CD4-positive, alpha-beta T cell treated with Interleukin-4 for 4 hours (primary cell): ENCODE measurements around the gene GINS2.

Experiments used
- DNase-seq: peaks from one replicate; pipeline ENCODE4 v3.0.0-alpha.2; 2020

GINS2 gene

GRCh38 chr16:85637808-85638647, 50.7 kb downstream of the GINS2 start:
- DNase-seq, result no peak

GRCh38 chr16:85637061-85637807, 51.5 kb downstream of the GINS2 start:
- no peak for DNase-seq

GRCh38 chr16:85636234-85636812, 52.4 kb downstream of the GINS2 start:
- DNase-seq, result no peak

- no peak for DNase-seq
Measured at GRCh38 chr16:85635545-85636140, 53.1 kb downstream of the GINS2 start.

GRCh38 chr16:85634747-85635544, 53.8 kb downstream of the GINS2 start:
- no peak for DNase-seq

GRCh38 chr16:85633888-85634287, 54.9 kb downstream of the GINS2 start:
- no peak for DNase-seq

- no peak for DNase-seq
Measured at GRCh38 chr16:85633438-85633743, 55.4 kb downstream of the GINS2 start.

- no peak for DNase-seq
Measured at GRCh38 chr16:85632709-85633437, 55.9 kb downstream of the GINS2 start.

GRCh38 chr16:85631802-85632393, 56.9 kb downstream of the GINS2 start:
- DNase-seq, result no peak

GRCh38 chr16:85631230-85631629, 57.5 kb downstream of the GINS2 start:
- DNase-seq, result no peak

GRCh38 chr16:85629853-85630252, 58.9 kb downstream of the GINS2 start:
- DNase-seq, result no peak

GRCh38 chr16:85629326-85629725, 59.4 kb downstream of the GINS2 start:
- DNase-seq, result no peak

GRCh38 chr16:85628645-85629044, 60.1 kb downstream of the GINS2 start:
- DNase-seq, result no peak

- no peak for DNase-seq
Measured at GRCh38 chr16:85628265-85628556, 60.5 kb downstream of the GINS2 start.

GRCh38 chr16:85627526-85628264, 61.1 kb downstream of the GINS2 start:
- DNase-seq, result no peak

GRCh38 chr16:85627089-85627488, 61.7 kb downstream of the GINS2 start:
- no peak for DNase-seq
